HEK293 (cell line): ENCODE data around the gene LRRC26.

Experiments used
- IKZF3 ChIP-seq: fragments of 450-650 bp; IDR thresholded peaks from 2 replicates; pipeline ENCODE4 v1.5.0; 2018; ENCODE audit warnings: missing biosample characterization, mild to moderate bottlenecking, missing genetic modification characterization, moderate library complexity
- KLF9 ChIP-seq: fragments of 450-650 bp; formaldehyde crosslinking; IDR thresholded peaks from 2 replicates; pipeline ENCODE4 v1.5.1; 2016; ENCODE audit warnings: missing biosample characterization, missing genetic modification characterization, low read depth
- MYNN ChIP-seq: fragments of 450-650 bp; formaldehyde crosslinking; IDR thresholded peaks from 2 replicates; pipeline ENCODE4 v1.5.1; 2016; ENCODE audit warnings: missing biosample characterization, missing genetic modification characterization, borderline replicate concordance
- OSR2 ChIP-seq: fragments of 450-650 bp; formaldehyde crosslinking; IDR thresholded peaks from 2 replicates; pipeline ENCODE4 v1.5.1; 2016; ENCODE audit warnings: missing biosample characterization, missing genetic modification characterization
- PBX3 ChIP-seq: sonication (generic); formaldehyde crosslinking; IDR thresholded peaks from 2 replicates; pipeline ENCODE4 v1.8.1; 2022; ENCODE audit warnings: mild to moderate bottlenecking, moderate library complexity, missing genetic modification reagents
- SP2 ChIP-seq: fragments of 450-650 bp; formaldehyde crosslinking; IDR thresholded peaks from 2 replicates; pipeline ENCODE4 v1.5.1; 2016; ENCODE audit warnings: missing biosample characterization, missing genetic modification characterization
- ZBTB8A ChIP-seq: fragments of 450-650 bp; formaldehyde crosslinking; IDR thresholded peaks from 2 replicates; pipeline ENCODE4 v1.5.1; 2016; ENCODE audit warnings: missing biosample characterization, missing genetic modification characterization
- ZEB2 ChIP-seq: fragments of 450-650 bp; formaldehyde crosslinking; IDR thresholded peaks from 2 replicates; pipeline ENCODE4 v1.5.1; 2016; ENCODE audit warnings: missing biosample characterization, missing genetic modification characterization
- ZFP37 ChIP-seq: fragments of 450-650 bp; formaldehyde crosslinking; IDR thresholded peaks from 2 replicates; pipeline ENCODE4 v1.5.1; 2016; ENCODE audit warnings: missing biosample characterization, missing genetic modification characterization
- ZNF121 ChIP-seq: fragments of 450-650 bp; formaldehyde crosslinking; IDR thresholded peaks from 2 replicates; pipeline ENCODE4 v1.5.1; 2016; ENCODE audit warnings: missing biosample characterization, missing genetic modification characterization
- ZNF140 ChIP-seq: fragments of 450-650 bp; formaldehyde crosslinking; IDR thresholded peaks from 2 replicates; pipeline ENCODE4 v1.5.1; 2016; ENCODE audit warnings: missing biosample characterization, missing genetic modification characterization
- ZNF16 ChIP-seq: fragments of 450-650 bp; formaldehyde crosslinking; IDR thresholded peaks from 2 replicates; pipeline ENCODE4 v1.5.1; 2016; ENCODE audit warnings: low read depth, missing biosample characterization, missing genetic modification characterization
- ZNF174 ChIP-seq: fragments of 450-650 bp; formaldehyde crosslinking; IDR thresholded peaks from 2 replicates; pipeline ENCODE4 v1.5.0; 2017; ENCODE audit warnings: missing biosample characterization, mild to moderate bottlenecking, missing genetic modification characterization
- ZNF18 ChIP-seq: fragments of 450-650 bp; formaldehyde crosslinking; IDR thresholded peaks from 2 replicates; pipeline ENCODE4 v1.5.1; 2016; ENCODE audit warnings: missing biosample characterization, missing genetic modification characterization
- ZNF24 ChIP-seq: fragments of 450-650 bp; formaldehyde crosslinking; IDR thresholded peaks from 2 replicates; pipeline ENCODE4 v1.5.1; 2016; ENCODE audit warnings: missing biosample characterization, missing genetic modification characterization
- ZNF311 ChIP-seq: fragments of 450-650 bp; formaldehyde crosslinking; IDR thresholded peaks from 2 replicates; pipeline ENCODE4 v1.5.1; 2017; ENCODE audit warnings: missing biosample characterization, missing genetic modification characterization, borderline replicate concordance
- ZNF350 ChIP-seq: fragments of 450-650 bp; formaldehyde crosslinking; IDR thresholded peaks from 2 replicates; pipeline ENCODE4 v1.5.0; 2017; ENCODE audit warnings: missing biosample characterization, mild to moderate bottlenecking, missing genetic modification characterization
- ZNF416 ChIP-seq: fragments of 450-650 bp; formaldehyde crosslinking; IDR thresholded peaks from 2 replicates; pipeline ENCODE4 v1.5.1; 2016; ENCODE audit warnings: missing biosample characterization, missing genetic modification characterization
- ZNF426 ChIP-seq: fragments of 450-650 bp; formaldehyde crosslinking; IDR thresholded peaks from 2 replicates; pipeline ENCODE4 v1.5.1; 2017; ENCODE audit warnings: missing biosample characterization, missing genetic modification characterization, mild to moderate bottlenecking, inconsistent platforms, moderate library complexity
- ZNF473 ChIP-seq: fragments of 450-650 bp; formaldehyde crosslinking; IDR thresholded peaks from 2 replicates; pipeline ENCODE4 v1.5.1; 2017; ENCODE audit warnings: missing biosample characterization, missing genetic modification characterization
- ZNF544 ChIP-seq: fragments of 450-650 bp; formaldehyde crosslinking; IDR thresholded peaks from 2 replicates; pipeline ENCODE4 v1.5.0; 2017; ENCODE audit warnings: missing biosample characterization, missing genetic modification characterization
- ZNF555 ChIP-seq: fragments of 450-650 bp; formaldehyde crosslinking; conservative IDR thresholded peaks from 2 replicates; pipeline ENCODE4 v1.5.1; 2017; ENCODE audit warnings: missing biosample characterization, mild to moderate bottlenecking, missing genetic modification characterization, inconsistent platforms
- ZNF560 ChIP-seq: fragments of 450-650 bp; formaldehyde crosslinking; IDR thresholded peaks from 2 replicates; pipeline ENCODE4 v1.5.1; 2017; ENCODE audit warnings: missing biosample characterization, missing genetic modification characterization, borderline replicate concordance
- ZNF571 ChIP-seq: fragments of 450-650 bp; formaldehyde crosslinking; IDR thresholded peaks from 2 replicates; pipeline ENCODE4 v1.5.0; 2017; ENCODE audit warnings: missing biosample characterization, missing genetic modification characterization
- ZNF580 ChIP-seq: fragments of 450-650 bp; formaldehyde crosslinking; IDR thresholded peaks from 2 replicates; pipeline ENCODE4 v1.5.1; 2016; ENCODE audit warnings: missing biosample characterization, missing genetic modification characterization
- ZNF600 ChIP-seq: fragments of 450-650 bp; formaldehyde crosslinking; IDR thresholded peaks from 2 replicates; pipeline ENCODE4 v1.5.1; 2016; ENCODE audit warnings: missing biosample characterization, missing genetic modification characterization
- ZNF626 ChIP-seq: fragments of 450-650 bp; sonication (Bioruptor Pico); formaldehyde crosslinking; IDR thresholded peaks from 2 replicates; pipeline ENCODE4 v1.5.1; 2018; ENCODE audit warnings: missing biosample characterization, missing genetic modification characterization, inconsistent platforms
- ZNF629 ChIP-seq: fragments of 450-650 bp; formaldehyde crosslinking; IDR thresholded peaks from 2 replicates; pipeline ENCODE4 v1.5.1; 2017; ENCODE audit warnings: missing biosample characterization, missing genetic modification characterization
- ZNF639 ChIP-seq: fragments of 450-650 bp; formaldehyde crosslinking; IDR thresholded peaks from 2 replicates; pipeline ENCODE4 v1.5.1; 2016; ENCODE audit warnings: missing biosample characterization, missing genetic modification characterization
- ZNF777 ChIP-seq: fragments of 450-650 bp; formaldehyde crosslinking; IDR thresholded peaks from 2 replicates; pipeline ENCODE4 v1.5.1; 2017; ENCODE audit warnings: missing biosample characterization, missing genetic modification characterization, borderline replicate concordance
- ZNF830 ChIP-seq: fragments of 450-650 bp; IDR thresholded peaks from 2 replicates; pipeline ENCODE4 v1.5.0; 2018; ENCODE audit warnings: missing biosample characterization, missing genetic modification characterization, low read depth, mild to moderate bottlenecking, moderate library complexity
- ZSCAN5A ChIP-seq: fragments of 450-650 bp; formaldehyde crosslinking; IDR thresholded peaks from 2 replicates; pipeline ENCODE4 v1.5.1; 2016; ENCODE audit warnings: missing biosample characterization, missing genetic modification characterization

The LRRC26 gene

GRCh38 chr9:137167747-137168572, 1.9 kb downstream of the LRRC26 start (continued):
- TF ChIP-seq ZNF555 (tag by site-specific recombination): no peak
- no peak for TF ChIP-seq ZNF571 (tag by site-specific recombination)
- TF ChIP-seq OSR2: 0 out of 2 replicates have a peak, but pooled peaks have one; percentile 28
- no peak for TF ChIP-seq PBX3 (CRISPR knock-in tag)
- no peak for TF ChIP-seq ZNF174
- no peak for TF ChIP-seq ZNF311 (tag by site-specific recombination)
- no peak for TF ChIP-seq MYNN (tag by site-specific recombination)
- TF ChIP-seq ZNF629 (tag by site-specific recombination): no peak
- no peak; the same call in 1 of the 2 replicates for TF ChIP-seq ZBTB8A (tag by site-specific recombination)
- TF ChIP-seq ZNF350 (tag by site-specific recombination): no peak
- no peak for TF ChIP-seq ZFP37 (tag by site-specific recombination)
- no peak for TF ChIP-seq ZEB2 (tag by site-specific recombination)
- no peak for TF ChIP-seq ZNF639
- TF ChIP-seq ZNF16 (tag by site-specific recombination): no peak
- TF ChIP-seq ZSCAN5A: no peak
- TF ChIP-seq ZNF626 (tag by site-specific recombination): no peak
- TF ChIP-seq ZNF830 (tag by site-specific recombination): no peak
- no peak for TF ChIP-seq ZNF580 (tag by site-specific recombination)
- TF ChIP-seq ZNF600 (tag by site-specific recombination): peak; percentile 51; the same call in 1 of the 2 replicates
- no peak for TF ChIP-seq ZNF560 (tag by site-specific recombination)
- no peak for TF ChIP-seq ZNF121
- peak; percentile 60; the same call in 1 of the 2 replicates for TF ChIP-seq KLF9 (tag by site-specific recombination)
- TF ChIP-seq ZNF777: no peak
- no peak for TF ChIP-seq ZNF473 (tag by site-specific recombination)
- no peak for TF ChIP-seq ZNF544
- peak; percentile 76 for TF ChIP-seq SP2
- no peak for TF ChIP-seq ZNF18 (tag by site-specific recombination)
- TF ChIP-seq IKZF3 (tag by site-specific recombination): no peak
- TF ChIP-seq ZNF24 (tag by site-specific recombination): no peak
- no peak for TF ChIP-seq ZNF140 (tag by site-specific recombination)
- TF ChIP-seq ZNF426: no peak
- TF ChIP-seq ZNF416 (tag by site-specific recombination): no peak
